SH-SY5Y (cell line): ENCODE data around the gene SPRING1.

ENCODE experiments used
- GATA2 ChIP-seq: IDR thresholded peaks from 2 replicates; pipeline ENCODE4 v1.6.1; 2011; ENCODE audit warnings: mild to moderate bottlenecking, low read depth, low read length
- GATA3 ChIP-seq: IDR thresholded peaks from 2 replicates; pipeline ENCODE4 v1.6.1; 2011; ENCODE audit warnings: low read depth, mild to moderate bottlenecking, low read length, moderate library complexity

DNA sequence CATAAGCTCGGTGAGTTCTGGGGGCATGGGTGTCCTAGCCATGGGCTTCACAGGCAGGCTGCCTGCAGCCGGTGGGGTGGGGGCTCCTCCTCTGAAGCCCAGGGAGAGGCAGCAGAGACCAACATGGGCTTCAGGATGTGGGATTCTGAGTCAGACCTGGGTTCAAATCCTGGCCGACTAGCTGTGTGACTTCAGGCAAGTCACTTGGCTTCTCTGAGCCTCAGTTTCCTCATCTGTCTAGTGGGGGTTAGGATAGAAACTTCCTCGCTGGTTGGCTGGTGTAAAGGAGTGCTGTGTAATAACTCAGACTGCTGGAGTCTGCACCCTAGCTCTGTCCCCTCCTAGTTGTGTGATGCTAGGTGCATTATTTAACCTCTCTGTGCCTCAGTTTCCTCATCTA, 12.4 kb upstream of the SPRING1 start:
- no peak for TF ChIP-seq GATA3
- TF ChIP-seq GATA2, result no peak
